HepG2 (cell line): ENCODE measurements around the gene EFNA3. TPM values are rescaled to one million over a fixed set of nuclear protein-coding genes. Genes with fewer than 3 reads are reported as not detected.

Source experiments
- BORCS8-MEF2B ChIP-seq: sonication (generic); formaldehyde crosslinking; IDR thresholded peaks from 2 replicates; pipeline ENCODE4 v1.8.0; 2022; ENCODE audit warnings: mild to moderate bottlenecking, missing genetic modification reagents
- BRD4 ChIP-seq: sonication (generic); formaldehyde crosslinking; IDR thresholded peaks from 2 replicates; pipeline ENCODE4 v1.4.0; 2020; ENCODE audit warnings: missing genetic modification reagents
- CBX1 ChIP-seq: IDR thresholded peaks from one replicate; pipeline ENCODE4 v1.6.1; 2016; ENCODE audit warnings: antibody characterized with exemption, low read depth
- ELF4 ChIP-seq: sonication (generic); formaldehyde crosslinking; IDR thresholded peaks from 2 replicates; pipeline ENCODE4 v1.5.0; 2020; ENCODE audit warnings: missing genetic modification reagents, mild to moderate bottlenecking, moderate library complexity, borderline replicate concordance
- FOXC1 ChIP-seq: sonication (generic); formaldehyde crosslinking; IDR thresholded peaks from 2 replicates; pipeline ENCODE4 v1.8.0; 2022; ENCODE audit warnings: mild to moderate bottlenecking, missing genetic modification reagents, borderline replicate concordance
- FOXM1 ChIP-seq: sonication (generic); formaldehyde crosslinking; IDR thresholded peaks from 2 replicates; pipeline ENCODE4 v1.5.0; 2020; ENCODE audit warnings: missing genetic modification reagents
- HNRNPH1 ChIP-seq: fragments of 200-400 bp; formaldehyde crosslinking; optimal IDR thresholded peaks from 2 replicates; pipeline ENCODE3; 2017; ENCODE audit warnings: mild to moderate bottlenecking, low read depth, low read length
- PCBP1 ChIP-seq: fragments of 200-400 bp; formaldehyde crosslinking; IDR thresholded peaks from 2 replicates; pipeline ENCODE4 v1.6.1; 2017; ENCODE audit warnings: mild to moderate bottlenecking, low read depth, low read length, borderline replicate concordance
- RXRB ChIP-seq: IDR thresholded peaks from 2 replicates; pipeline ENCODE4 v1.6.1; 2016; ENCODE audit warnings: borderline replicate concordance, missing genetic modification reagents, missing compliant biosample characterization
- SP4 ChIP-seq: sonication (generic); formaldehyde crosslinking; IDR thresholded peaks from 2 replicates; pipeline ENCODE4 v1.8.1; 2023; ENCODE audit warnings: mild to moderate bottlenecking, missing genetic modification reagents
- STAG1 ChIP-seq: sonication (generic); formaldehyde crosslinking; IDR thresholded peaks from 2 replicates; pipeline ENCODE4 v1.4.0; 2020; ENCODE audit warnings: missing genetic modification reagents
- XRCC5 ChIP-seq: fragments of 200-400 bp; formaldehyde crosslinking; optimal IDR thresholded peaks from 2 replicates; pipeline ENCODE3; 2017; ENCODE audit warnings: mild to moderate bottlenecking, low read length
- ZBTB20 ChIP-seq: sonication (generic); formaldehyde crosslinking; IDR thresholded peaks from 2 replicates; pipeline ENCODE4 v1.8.1; 2023; ENCODE audit warnings: missing genetic modification reagents, low read depth, mild to moderate bottlenecking, borderline replicate concordance
- ZMYM4 ChIP-seq: sonication (generic); formaldehyde crosslinking; IDR thresholded peaks from 2 replicates; pipeline ENCODE4 v1.8.1; 2023; ENCODE audit warnings: mild to moderate bottlenecking, missing genetic modification reagents
- ZNF264 ChIP-seq: sonication (generic); formaldehyde crosslinking; IDR thresholded peaks from 2 replicates; pipeline ENCODE4 v1.4.0; 2020; ENCODE audit warnings: missing genetic modification reagents
- ZNF34 ChIP-seq: sonication (generic); formaldehyde crosslinking; IDR thresholded peaks from 2 replicates; pipeline ENCODE4 v1.4.0; 2020; ENCODE audit warnings: mild to moderate bottlenecking, missing genetic modification reagents, borderline replicate concordance
- ZNF350 ChIP-seq: sonication (generic); formaldehyde crosslinking; IDR thresholded peaks from 2 replicates; pipeline ENCODE4 v1.4.0; 2020; ENCODE audit warnings: mild to moderate bottlenecking, low read depth, missing genetic modification reagents, borderline replicate concordance
- ZNF446 ChIP-seq: sonication (generic); formaldehyde crosslinking; IDR thresholded peaks from 2 replicates; pipeline ENCODE4 v1.5.0; 2020; ENCODE audit warnings: mild to moderate bottlenecking, missing genetic modification reagents
- ZNF549 ChIP-seq: sonication (generic); formaldehyde crosslinking; IDR thresholded peaks from 2 replicates; pipeline ENCODE4 v1.5.0; 2020; ENCODE audit warnings: missing genetic modification reagents
- ZNF777 ChIP-seq: sonication (generic); formaldehyde crosslinking; IDR thresholded peaks from 2 replicates; pipeline ENCODE4 v1.4.0; 2020; ENCODE audit warnings: missing genetic modification reagents
- ZNF788 ChIP-seq: sonication (generic); formaldehyde crosslinking; IDR thresholded peaks from 2 replicates; pipeline ENCODE4 v1.5.0; 2020; ENCODE audit warnings: mild to moderate bottlenecking, missing genetic modification reagents, borderline replicate concordance
- polyA plus RNA-seq, 8 experiments: library from polyadenylated mRNA; depleted of rRNA in 3 of 8; stranded (reverse) in 7 of 8; unstranded in 1 of 8; fragments of >200 nt; fragmentation: Illumina TruSeq in 4 of 8; extraction: Trizol in 4 of 8; gene quantifications; 2 replicates each; pipeline versions ENCODE4 v1.2.1 to v1.2.3, GENCODE V29; 2011 to 2016; ENCODE audit warnings: low read depth in 4 of 8, missing spikeins in 1 of 8, mixed read lengths in 1 of 8; ENCODE audit not compliant: insufficient read depth in 1 of 8
- total RNA-seq, 5 experiments: library from RNA; depleted of rRNA; stranded (reverse); fragments of >200 nt; fragmentation: Illumina TruSeq; extraction: Trizol; gene quantifications; 2 replicates each; pipeline ENCODE4 v1.2.3, GENCODE V29; 2016; ENCODE audit warnings: low read depth in 1 of 5
- TF ChIP-seq, protein P1 (sequence below): sonication (generic); formaldehyde crosslinking; IDR thresholded peaks from 2 replicates; pipeline ENCODE4 v1.4.0; 2020; ENCODE audit warnings: mild to moderate bottlenecking, missing genetic modification reagents
- TF ChIP-seq, protein P2 (sequence below): IDR thresholded peaks from 2 replicates; pipeline ENCODE4 v1.4.0; 2020; ENCODE audit warnings: mild to moderate bottlenecking, missing genetic modification reagents
- TF ChIP-seq, protein P3 (sequence below): sonication (generic); formaldehyde crosslinking; IDR thresholded peaks from 2 replicates; pipeline ENCODE4 v1.8.1; 2023; ENCODE audit warnings: mild to moderate bottlenecking, missing genetic modification reagents

Gene EFNA3
- total and polyA plus RNA-seq, 2 of the 13 experiments (the other 11 are each of a cell fraction or from before 2014, with no cell fraction given), result 1.0 to 5.7 TPM

DNA sequence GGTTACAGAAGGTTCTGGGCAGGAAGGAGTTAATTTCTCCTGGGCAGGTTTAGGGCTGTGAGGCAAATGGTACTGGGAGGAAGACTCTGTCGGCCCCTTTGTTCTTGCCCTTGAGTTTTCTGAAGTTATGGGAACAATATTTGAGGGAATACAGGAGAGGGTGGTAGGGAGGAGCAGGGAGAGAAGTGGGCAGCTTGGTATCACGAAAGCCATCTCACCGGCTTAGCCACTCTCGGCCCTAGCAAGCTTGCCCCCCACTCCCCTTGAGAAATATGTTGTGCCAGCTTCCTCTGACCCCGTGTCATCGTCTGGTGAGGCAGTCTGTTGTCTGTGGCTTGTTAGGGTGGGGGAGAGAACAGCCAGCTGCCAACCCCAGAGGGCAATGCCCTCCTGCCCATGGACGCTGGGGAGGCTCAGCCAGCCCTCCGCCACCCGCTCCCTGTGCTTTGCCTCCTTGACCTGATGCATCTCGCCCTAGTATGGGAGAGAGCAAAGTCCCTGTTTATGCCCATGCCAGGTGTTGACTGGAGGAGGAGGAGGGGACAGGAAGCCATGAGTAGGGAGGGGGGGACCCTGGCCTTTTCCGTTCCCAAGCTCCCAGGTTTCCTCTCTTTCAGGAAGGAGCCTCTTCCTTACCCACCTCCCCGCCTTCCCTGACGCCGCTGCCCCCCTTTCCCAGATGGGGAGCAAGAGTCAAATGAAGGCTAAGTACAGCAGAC lies 50.3 kb downstream of the EFNA3 start (continued):
- TF ChIP-seq, protein P1, sequence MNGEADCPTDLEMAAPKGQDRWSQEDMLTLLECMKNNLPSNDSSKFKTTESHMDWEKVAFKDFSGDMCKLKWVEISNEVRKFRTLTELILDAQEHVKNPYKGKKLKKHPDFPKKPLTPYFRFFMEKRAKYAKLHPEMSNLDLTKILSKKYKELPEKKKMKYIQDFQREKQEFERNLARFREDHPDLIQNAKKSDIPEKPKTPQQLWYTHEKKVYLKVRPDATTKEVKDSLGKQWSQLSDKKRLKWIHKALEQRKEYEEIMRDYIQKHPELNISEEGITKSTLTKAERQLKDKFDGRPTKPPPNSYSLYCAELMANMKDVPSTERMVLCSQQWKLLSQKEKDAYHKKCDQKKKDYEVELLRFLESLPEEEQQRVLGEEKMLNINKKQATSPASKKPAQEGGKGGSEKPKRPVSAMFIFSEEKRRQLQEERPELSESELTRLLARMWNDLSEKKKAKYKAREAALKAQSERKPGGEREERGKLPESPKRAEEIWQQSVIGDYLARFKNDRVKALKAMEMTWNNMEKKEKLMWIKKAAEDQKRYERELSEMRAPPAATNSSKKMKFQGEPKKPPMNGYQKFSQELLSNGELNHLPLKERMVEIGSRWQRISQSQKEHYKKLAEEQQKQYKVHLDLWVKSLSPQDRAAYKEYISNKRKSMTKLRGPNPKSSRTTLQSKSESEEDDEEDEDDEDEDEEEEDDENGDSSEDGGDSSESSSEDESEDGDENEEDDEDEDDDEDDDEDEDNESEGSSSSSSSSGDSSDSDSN (CRISPR knock-in tag), result peak; percentile 71; the same call in 1 of the 2 replicates
- TF ChIP-seq ZNF264 (CRISPR knock-in tag) (0 out of 2 replicates have a peak, but pooled peaks have one; percentile 20), ZNF446 (CRISPR knock-in tag) (0 out of 2 replicates have a peak, but pooled peaks have one; percentile 67), ZBTB20 (CRISPR knock-in tag) (peak; percentile 84; the same call in 1 of the 2 replicates), PCBP1 (no peak), BORCS8-MEF2B (CRISPR knock-in tag) (peak; percentile 18; the same call in 1 of the 2 replicates), ZNF549 (no peak), FOXM1 (CRISPR knock-in tag) (no peak), XRCC5 (no peak), ZNF777 (no peak), HNRNPH1 (peak; percentile 95), RXRB (CRISPR knock-in tag) (peak; percentile 89), SP4 (no peak), STAG1 (no peak; the same call in 1 of the 2 replicates), CBX1 (no peak), ZMYM4 (peak; percentile 47; the same call in 1 of the 2 replicates), ZNF788 (CRISPR knock-in tag) (peak; percentile 46; the same call in 1 of the 2 replicates), FOXC1 (CRISPR knock-in tag) (peak; percentile 71; the same call in 1 of the 2 replicates), ZNF34 (0 out of 2 replicates have a peak, but pooled peaks have one; percentile 37), ELF4 (CRISPR knock-in tag) (no peak), ZNF350 (CRISPR knock-in tag) (peak; percentile 74; the same call in 1 of the 2 replicates), BRD4 (CRISPR knock-in tag) (no peak)
- TF ChIP-seq, protein P2, sequence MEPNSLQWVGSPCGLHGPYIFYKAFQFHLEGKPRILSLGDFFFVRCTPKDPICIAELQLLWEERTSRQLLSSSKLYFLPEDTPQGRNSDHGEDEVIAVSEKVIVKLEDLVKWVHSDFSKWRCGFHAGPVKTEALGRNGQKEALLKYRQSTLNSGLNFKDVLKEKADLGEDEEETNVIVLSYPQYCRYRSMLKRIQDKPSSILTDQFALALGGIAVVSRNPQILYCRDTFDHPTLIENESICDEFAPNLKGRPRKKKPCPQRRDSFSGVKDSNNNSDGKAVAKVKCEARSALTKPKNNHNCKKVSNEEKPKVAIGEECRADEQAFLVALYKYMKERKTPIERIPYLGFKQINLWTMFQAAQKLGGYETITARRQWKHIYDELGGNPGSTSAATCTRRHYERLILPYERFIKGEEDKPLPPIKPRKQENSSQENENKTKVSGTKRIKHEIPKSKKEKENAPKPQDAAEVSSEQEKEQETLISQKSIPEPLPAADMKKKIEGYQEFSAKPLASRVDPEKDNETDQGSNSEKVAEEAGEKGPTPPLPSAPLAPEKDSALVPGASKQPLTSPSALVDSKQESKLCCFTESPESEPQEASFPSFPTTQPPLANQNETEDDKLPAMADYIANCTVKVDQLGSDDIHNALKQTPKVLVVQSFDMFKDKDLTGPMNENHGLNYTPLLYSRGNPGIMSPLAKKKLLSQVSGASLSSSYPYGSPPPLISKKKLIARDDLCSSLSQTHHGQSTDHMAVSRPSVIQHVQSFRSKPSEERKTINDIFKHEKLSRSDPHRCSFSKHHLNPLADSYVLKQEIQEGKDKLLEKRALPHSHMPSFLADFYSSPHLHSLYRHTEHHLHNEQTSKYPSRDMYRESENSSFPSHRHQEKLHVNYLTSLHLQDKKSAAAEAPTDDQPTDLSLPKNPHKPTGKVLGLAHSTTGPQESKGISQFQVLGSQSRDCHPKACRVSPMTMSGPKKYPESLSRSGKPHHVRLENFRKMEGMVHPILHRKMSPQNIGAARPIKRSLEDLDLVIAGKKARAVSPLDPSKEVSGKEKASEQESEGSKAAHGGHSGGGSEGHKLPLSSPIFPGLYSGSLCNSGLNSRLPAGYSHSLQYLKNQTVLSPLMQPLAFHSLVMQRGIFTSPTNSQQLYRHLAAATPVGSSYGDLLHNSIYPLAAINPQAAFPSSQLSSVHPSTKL (CRISPR knock-in tag), result peak; percentile 57
- TF ChIP-seq, protein P3, sequence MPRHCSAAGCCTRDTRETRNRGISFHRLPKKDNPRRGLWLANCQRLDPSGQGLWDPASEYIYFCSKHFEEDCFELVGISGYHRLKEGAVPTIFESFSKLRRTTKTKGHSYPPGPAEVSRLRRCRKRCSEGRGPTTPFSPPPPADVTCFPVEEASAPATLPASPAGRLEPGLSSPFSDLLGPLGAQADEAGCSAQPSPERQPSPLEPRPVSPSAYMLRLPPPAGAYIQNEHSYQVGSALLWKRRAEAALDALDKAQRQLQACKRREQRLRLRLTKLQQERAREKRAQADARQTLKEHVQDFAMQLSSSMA (CRISPR knock-in tag), result 0 out of 2 replicates have a peak, but pooled peaks have one; percentile 10
